Central memory CD8-positive, alpha-beta T cell (primary cell): ENCODE results near the gene VSTM2B.
"Not testable (repeated sequence)": the region's sequence is repeated elsewhere in the genome, so short reads cannot be mapped to it uniquely, and the experiment has no call there.

Experiments used
- ATAC-seq: fragments of 150-1000 bp; cut with Tn5 transposase; replicated peaks from 2 replicates; pipeline ENCODE4 v1.10.0; 2022; ENCODE audit warnings: mild to moderate bottlenecking, moderate FRiP score, moderate number of reproducible peaks; ENCODE audit not compliant: poor library complexity, severe bottlenecking; ENCODE audit errors: extremely low read depth
- DNase-seq, 2 donors: peaks; one replicate each; pipeline ENCODE4 v3.0.0; 2021; ENCODE audit warnings: low spot score in 2 of 2
- H3K27ac Mint-ChIP-seq: one replicate; pipeline ENCODE4 v1.8.0; 2022; ENCODE audit warnings: low read depth, mild to moderate bottlenecking, moderate library complexity, mixed read lengths
- H3K27me3 Mint-ChIP-seq: one replicate; pipeline ENCODE4 v1.8.0; 2022; ENCODE audit warnings: mixed read lengths
- H3K36me3 Mint-ChIP-seq: one replicate; pipeline ENCODE4 v1.8.0; 2022; ENCODE audit warnings: mild to moderate bottlenecking, moderate library complexity, mixed read lengths; ENCODE audit not compliant: insufficient read depth
- H3K4me1 Mint-ChIP-seq: one replicate; pipeline ENCODE4 v1.8.0; 2022; ENCODE audit warnings: mixed read lengths
- H3K4me3 Mint-ChIP-seq: one replicate; pipeline ENCODE4 v1.8.0; 2022; ENCODE audit warnings: mild to moderate bottlenecking, moderate library complexity, mixed read lengths
- H3K9me3 Mint-ChIP-seq: one replicate; pipeline ENCODE4 v1.8.0; 2022; ENCODE audit warnings: mixed read lengths

The VSTM2B gene

GRCh38 chr19:29548483-29549085 is 22.8 kb downstream of the VSTM2B start:
- H3K9me3 Mint-ChIP-seq = peaks cover 3% of the 10 kb centered on the region
- H3K27ac Mint-ChIP-seq = no peak overlapping the region
- H3K36me3 Mint-ChIP-seq = no peaks in the 10 kb centered on the region
- H3K4me1 Mint-ChIP-seq = no peaks in the 10 kb centered on the region
- no peak overlapping the region for H3K4me3 Mint-ChIP-seq
- DNase-seq = no peak
- H3K27me3 Mint-ChIP-seq = peaks cover 27% of the 10 kb centered on the region
- ATAC-seq = no peak

GRCh38 chr19:29549105-29550070 is 23.6 kb downstream of the VSTM2B start:
- Mint-ChIP-seq H3K9me3 (peaks cover 9% of the 10 kb centered on the region), H3K36me3 (no peaks in the 10 kb centered on the region), H3K27ac (no peak overlapping the region), H3K27me3 (peaks cover 35% of the 10 kb centered on the region), H3K4me1 (no peaks in the 10 kb centered on the region), H3K4me3 (no peak overlapping the region)
- no peak for DNase-seq
- ATAC-seq = no peak

- DNase-seq (no peak), ATAC-seq (no peak)
- H3K36me3 Mint-ChIP-seq = no peaks in the 10 kb centered on the region
- no peak overlapping the region for H3K27ac Mint-ChIP-seq
- peaks cover 13% of the 10 kb centered on the region for H3K9me3 Mint-ChIP-seq
- no peak overlapping the region for H3K4me3 Mint-ChIP-seq
- H3K4me1 Mint-ChIP-seq = no peaks in the 10 kb centered on the region
- peaks cover 50% of the 10 kb centered on the region for H3K27me3 Mint-ChIP-seq
Measured at GRCh38 chr19:29550896-29551295, 25.1 kb downstream of the VSTM2B start.

GRCh38 chr19:29551774-29552173 is 26.0 kb downstream of the VSTM2B start:
- no peak for ATAC-seq
- H3K27me3 Mint-ChIP-seq = peaks cover 59% of the 10 kb centered on the region
- H3K4me3 Mint-ChIP-seq = no peak overlapping the region
- H3K9me3 Mint-ChIP-seq = peaks cover 13% of the 10 kb centered on the region
- DNase-seq = no peak
- no peaks in the 10 kb centered on the region for H3K36me3 Mint-ChIP-seq
- no peak overlapping the region for H3K27ac Mint-ChIP-seq
- no peaks in the 10 kb centered on the region for H3K4me1 Mint-ChIP-seq

- Mint-ChIP-seq H3K4me3 (no peak overlapping the region), H3K27me3 (peaks cover 57% of the 10 kb centered on the region), H3K9me3 (peaks cover 13% of the 10 kb centered on the region), H3K36me3 (no peaks in the 10 kb centered on the region), H3K27ac (no peak overlapping the region), H3K4me1 (no peaks in the 10 kb centered on the region)
- DNase-seq (no peak), ATAC-seq (no peak)
Measured at GRCh38 chr19:29552454-29553280, 26.9 kb downstream of the VSTM2B start.

GRCh38 chr19:29554149-29554548 is 28.4 kb downstream of the VSTM2B start:
- Mint-ChIP-seq H3K4me1 (no peaks in the 10 kb centered on the region), H3K36me3 (no peaks in the 10 kb centered on the region), H3K27ac (no peak overlapping the region), H3K27me3 (peaks cover 54% of the 10 kb centered on the region), H3K9me3 (peaks cover 18% of the 10 kb centered on the region), H3K4me3 (no peak overlapping the region)
- DNase-seq (no peak), ATAC-seq (no peak)

DNA sequence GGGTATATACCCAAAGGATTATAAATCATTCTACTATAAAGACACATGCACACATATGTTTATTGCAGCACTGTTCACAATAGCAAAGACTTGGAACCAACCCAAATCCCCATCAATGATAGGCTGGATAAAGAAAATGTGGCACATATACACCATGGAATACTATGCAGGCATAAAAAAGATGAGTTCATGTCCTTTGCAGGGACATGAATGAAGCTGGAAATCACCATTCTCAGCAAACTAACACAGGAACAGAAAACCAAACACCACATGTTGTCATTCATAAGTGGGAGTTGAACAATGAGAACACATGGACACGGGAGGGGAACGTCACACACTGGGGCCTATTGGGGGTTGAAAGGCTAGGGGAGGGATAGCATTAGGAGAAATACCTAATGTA is 33.3 kb downstream of the VSTM2B start:
- H3K36me3 Mint-ChIP-seq, ATAC-seq, H3K27ac Mint-ChIP-seq, DNase-seq, H3K4me3 Mint-ChIP-seq, H3K4me1 Mint-ChIP-seq: not testable (repeated sequence)
- peaks cover 11% of the 10 kb centered on the region for H3K9me3 Mint-ChIP-seq
- H3K27me3 Mint-ChIP-seq = peaks cover 56% of the 10 kb centered on the region

GRCh38 chr19:29559743-29560142 is 33.9 kb downstream of the VSTM2B start:
- Mint-ChIP-seq H3K36me3 (no peaks in the 10 kb centered on the region), H3K27ac (no peak overlapping the region), H3K27me3 (peaks cover 56% of the 10 kb centered on the region), H3K4me3 (no peak overlapping the region), H3K9me3 (peaks cover 6% of the 10 kb centered on the region), H3K4me1 (peaks cover 3% of the 10 kb centered on the region)
- ATAC-seq = no peak
- DNase-seq = no peak

- Mint-ChIP-seq H3K4me1 (peaks cover 11% of the 10 kb centered on the region), H3K27ac (no peak overlapping the region), H3K9me3 (peaks cover 6% of the 10 kb centered on the region), H3K27me3 (peaks cover 56% of the 10 kb centered on the region), H3K36me3 (no peaks in the 10 kb centered on the region), H3K4me3 (no peak overlapping the region)
- ATAC-seq = no peak
- no peak for DNase-seq
Measured at GRCh38 chr19:29560313-29561075, 34.7 kb downstream of the VSTM2B start.

DNA sequence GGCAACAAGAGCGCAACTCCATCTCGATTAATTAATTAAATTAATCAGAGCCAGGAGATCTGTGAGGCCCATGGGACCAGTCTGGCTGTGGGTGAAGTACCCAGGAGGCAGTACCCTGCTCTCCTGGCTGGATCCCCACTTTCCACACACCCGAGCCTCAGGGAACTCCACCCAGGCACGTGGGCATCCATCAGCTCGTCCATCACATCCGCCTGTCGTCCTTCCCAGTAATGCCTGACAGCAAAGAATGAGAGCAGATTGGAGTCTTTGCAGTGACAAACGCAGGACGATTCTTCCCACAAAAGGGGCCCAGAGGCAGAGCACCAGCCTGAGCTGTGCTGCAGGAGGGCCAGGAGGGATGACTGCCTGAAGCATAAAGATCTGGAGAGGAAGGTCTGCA is 35.8 kb downstream of the VSTM2B start:
- Mint-ChIP-seq H3K9me3 (peaks cover 6% of the 10 kb centered on the region), H3K27ac (no peak overlapping the region), H3K4me1 (peaks cover 19% of the 10 kb centered on the region), H3K36me3 (no peaks in the 10 kb centered on the region), H3K4me3 (no peak overlapping the region), H3K27me3 (peaks cover 56% of the 10 kb centered on the region)
- DNase-seq = no peak
- ATAC-seq = no peak

GRCh38 chr19:29562299-29563297 is 36.8 kb downstream of the VSTM2B start:
- no peak overlapping the region for H3K27ac Mint-ChIP-seq
- peaks cover 56% of the 10 kb centered on the region for H3K27me3 Mint-ChIP-seq
- H3K9me3 Mint-ChIP-seq = peaks cover 6% of the 10 kb centered on the region
- H3K4me3 Mint-ChIP-seq = no peak overlapping the region
- peaks cover 21% of the 10 kb centered on the region for H3K4me1 Mint-ChIP-seq
- no peak for ATAC-seq
- no peak for DNase-seq
- no peaks in the 10 kb centered on the region for H3K36me3 Mint-ChIP-seq
